Activated B cell treated with CpG ODN at 0.5 μM for 24 hours (primary cell): ENCODE measurements around the gene TTC34. TPM values are rescaled to one million over a fixed set of nuclear protein-coding genes. Genes with fewer than 3 reads are reported as not detected.

Experiments
- ATAC-seq: fragments of 200-7000 bp; cut with Tn5 transposase; one replicate; pipeline ENCODE4 v1.10.0; 2021; ENCODE audit warnings: low read depth, mild to moderate bottlenecking, moderate library complexity
- CTCF ChIA-PET: fragments of 350-600 bp; sonication (Branson Sonifier 250); formaldehyde crosslinking; loops from one replicate; lab custom pipeline; 2021; ENCODE audit warnings: antibody characterized with exemption; lab: Charles Lee
- POLR2A ChIA-PET: fragments of 350-600 bp; sonication (Branson Sonifier 250); formaldehyde crosslinking; loops from one replicate; lab custom pipeline; 2021; ENCODE audit warnings: antibody characterized with exemption; lab: Charles Lee
- DNase-seq: peaks from one replicate; pipeline ENCODE4 v3.0.0; 2022
- H3K27ac Mint-ChIP-seq: one replicate; pipeline ENCODE4 v1.8.0; 2020; ENCODE audit warnings: mixed read lengths
- H3K27me3 Mint-ChIP-seq: one replicate; pipeline ENCODE4 v1.8.0; 2021; ENCODE audit warnings: mixed read lengths
- H3K36me3 Mint-ChIP-seq: one replicate; pipeline ENCODE4 v1.8.0; 2021; ENCODE audit warnings: low read depth, mixed read lengths
- H3K4me1 Mint-ChIP-seq: one replicate; pipeline ENCODE4 v1.8.0; 2021; ENCODE audit warnings: mixed read lengths
- H3K4me3 Mint-ChIP-seq: one replicate; pipeline ENCODE4 v1.8.0; 2020; ENCODE audit warnings: mild to moderate bottlenecking, mixed read lengths
- H3K9me3 Mint-ChIP-seq: one replicate; pipeline ENCODE4 v1.8.0; 2020; ENCODE audit warnings: mixed read lengths
- intact Hi-C: fragments of 100-400 bp; cut with micrococcal nuclease; formaldehyde crosslinking; loops from one replicate; pipeline ENCODE4 v1.15.1; 2024
- total RNA-seq: library from RNA; stranded (reverse); gene quantifications from 2 replicates; pipeline ENCODE4 v1.2.3, GENCODE V29; 2022
- TF ChIP-seq, protein P1 (sequence below): fragments of 200-600 bp; IDR thresholded peaks from one replicate; pipeline ENCODE4 v1.8.0; 2022; ENCODE audit warnings: antibody characterized with exemption, mild to moderate bottlenecking

The TTC34 gene
- total RNA-seq, 1 donor from 2014 or later: 4.5 TPM

DNA sequence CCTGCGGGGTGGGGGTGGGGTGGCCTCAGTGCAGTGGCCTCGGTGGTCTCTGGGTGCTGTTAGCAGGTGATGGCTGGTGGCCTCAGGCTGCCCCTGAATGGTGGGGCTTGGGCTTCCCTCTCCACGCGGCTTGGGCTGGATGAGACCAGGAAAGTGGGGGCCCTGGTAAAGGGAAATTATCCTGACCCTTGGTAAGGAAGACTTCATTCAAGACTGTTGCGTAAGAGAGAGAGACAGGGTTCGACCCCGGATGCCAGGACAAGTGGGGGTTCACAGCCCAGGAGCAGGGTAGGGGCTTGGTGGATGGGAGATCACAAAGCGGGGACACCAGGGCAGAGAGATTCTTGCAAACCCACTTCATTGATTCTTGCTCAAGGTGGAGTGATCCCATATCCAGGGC lies 5.5 kb upstream of the TTC34 start:
- ChIA-PET POLR2A (no interaction called here), CTCF (no interaction called here)
- TF ChIP-seq, protein P1, sequence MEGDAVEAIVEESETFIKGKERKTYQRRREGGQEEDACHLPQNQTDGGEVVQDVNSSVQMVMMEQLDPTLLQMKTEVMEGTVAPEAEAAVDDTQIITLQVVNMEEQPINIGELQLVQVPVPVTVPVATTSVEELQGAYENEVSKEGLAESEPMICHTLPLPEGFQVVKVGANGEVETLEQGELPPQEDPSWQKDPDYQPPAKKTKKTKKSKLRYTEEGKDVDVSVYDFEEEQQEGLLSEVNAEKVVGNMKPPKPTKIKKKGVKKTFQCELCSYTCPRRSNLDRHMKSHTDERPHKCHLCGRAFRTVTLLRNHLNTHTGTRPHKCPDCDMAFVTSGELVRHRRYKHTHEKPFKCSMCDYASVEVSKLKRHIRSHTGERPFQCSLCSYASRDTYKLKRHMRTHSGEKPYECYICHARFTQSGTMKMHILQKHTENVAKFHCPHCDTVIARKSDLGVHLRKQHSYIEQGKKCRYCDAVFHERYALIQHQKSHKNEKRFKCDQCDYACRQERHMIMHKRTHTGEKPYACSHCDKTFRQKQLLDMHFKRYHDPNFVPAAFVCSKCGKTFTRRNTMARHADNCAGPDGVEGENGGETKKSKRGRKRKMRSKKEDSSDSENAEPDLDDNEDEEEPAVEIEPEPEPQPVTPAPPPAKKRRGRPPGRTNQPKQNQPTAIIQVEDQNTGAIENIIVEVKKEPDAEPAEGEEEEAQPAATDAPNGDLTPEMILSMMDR: no peak
- DNase-seq: no peak
- no peaks in the 10 kb centered on the region for H3K27me3 Mint-ChIP-seq
- intact Hi-C loops: no loop called here
- H3K4me1 Mint-ChIP-seq: no peaks in the 10 kb centered on the region
- no peak overlapping the region for H3K27ac Mint-ChIP-seq
- no peaks in the 10 kb centered on the region for H3K36me3 Mint-ChIP-seq
- no peaks in the 10 kb centered on the region for H3K9me3 Mint-ChIP-seq
- no peak overlapping the region for H3K4me3 Mint-ChIP-seq
- no peak for ATAC-seq

DNA sequence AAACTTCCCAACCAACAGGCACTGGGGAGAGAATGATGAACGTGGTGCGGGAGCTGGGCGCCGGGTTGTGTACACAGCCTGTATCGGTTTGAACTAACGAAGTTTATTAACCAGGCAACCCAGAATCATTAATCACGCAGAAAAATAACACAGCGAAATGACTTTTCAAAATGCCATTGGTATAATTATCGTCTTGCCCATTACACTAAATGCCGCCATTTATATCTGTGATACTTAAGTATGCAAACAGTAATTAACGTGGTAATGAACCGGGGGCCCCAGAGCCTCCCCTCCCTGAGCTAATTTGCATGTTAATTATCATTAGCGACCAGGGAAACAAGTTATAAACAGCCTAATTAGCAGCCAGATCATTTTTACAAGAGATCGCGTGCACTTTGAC lies 5.1 kb upstream of the TTC34 start:
- no peak for ATAC-seq

DNA sequence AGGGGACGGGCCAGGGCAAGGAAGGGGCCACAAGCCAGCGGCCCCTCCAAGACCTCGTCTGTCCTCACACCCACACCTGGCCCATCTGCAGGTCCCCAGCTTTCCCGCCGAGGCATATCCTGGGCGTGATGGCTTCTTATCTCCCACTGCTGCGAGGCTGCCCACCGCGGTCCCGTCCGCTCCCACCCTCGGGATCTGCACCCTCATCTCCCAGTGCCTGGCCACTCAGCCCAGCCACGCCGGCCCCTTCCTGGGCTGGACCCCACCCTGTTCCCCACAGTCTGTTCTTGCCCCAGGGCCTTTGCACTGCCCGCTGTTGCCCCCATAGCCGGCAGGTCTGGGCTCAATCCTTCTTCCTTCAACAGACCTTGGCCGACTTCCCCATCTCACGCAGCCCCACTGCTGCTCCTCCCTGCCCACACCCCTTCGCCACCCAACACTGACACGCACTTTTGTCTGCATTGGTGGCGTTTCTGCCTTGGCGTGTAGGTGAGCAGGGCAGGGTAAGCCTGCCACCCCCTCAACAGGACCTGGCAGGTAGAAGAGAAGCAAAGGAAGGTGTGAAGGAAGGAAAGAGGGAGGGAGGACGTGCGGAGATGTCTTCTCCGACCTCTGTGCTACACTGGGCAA lies 4.4 kb upstream of the TTC34 start:
- no peak overlapping the region for H3K4me3 Mint-ChIP-seq
- TF ChIP-seq, protein P1: no peak
- ChIA-PET POLR2A (no interaction called here), CTCF (no interaction called here)
- H3K36me3 Mint-ChIP-seq: no peaks in the 10 kb centered on the region
- DNase-seq (no peak), ATAC-seq (no peak)
- H3K9me3 Mint-ChIP-seq: no peaks in the 10 kb centered on the region
- no peaks in the 10 kb centered on the region for H3K4me1 Mint-ChIP-seq
- no peak overlapping the region for H3K27ac Mint-ChIP-seq
- H3K27me3 Mint-ChIP-seq: no peaks in the 10 kb centered on the region
- intact Hi-C loops: no loop called here

More for the DNA sequence above, 5.1 kb upstream of the TTC34 start:
- no peaks in the 10 kb centered on the region for H3K27me3 Mint-ChIP-seq
- no peaks in the 10 kb centered on the region for H3K36me3 Mint-ChIP-seq
- no peak for DNase-seq
- no peak overlapping the region for H3K27ac Mint-ChIP-seq
- POLR2A ChIA-PET: no interaction called here
- intact Hi-C loops: no loop called here
- H3K9me3 Mint-ChIP-seq: no peaks in the 10 kb centered on the region
- CTCF ChIA-PET: no interaction called here
- TF ChIP-seq, protein P1: no peak
- no peak overlapping the region for H3K4me3 Mint-ChIP-seq
- H3K4me1 Mint-ChIP-seq: no peaks in the 10 kb centered on the region

DNA sequence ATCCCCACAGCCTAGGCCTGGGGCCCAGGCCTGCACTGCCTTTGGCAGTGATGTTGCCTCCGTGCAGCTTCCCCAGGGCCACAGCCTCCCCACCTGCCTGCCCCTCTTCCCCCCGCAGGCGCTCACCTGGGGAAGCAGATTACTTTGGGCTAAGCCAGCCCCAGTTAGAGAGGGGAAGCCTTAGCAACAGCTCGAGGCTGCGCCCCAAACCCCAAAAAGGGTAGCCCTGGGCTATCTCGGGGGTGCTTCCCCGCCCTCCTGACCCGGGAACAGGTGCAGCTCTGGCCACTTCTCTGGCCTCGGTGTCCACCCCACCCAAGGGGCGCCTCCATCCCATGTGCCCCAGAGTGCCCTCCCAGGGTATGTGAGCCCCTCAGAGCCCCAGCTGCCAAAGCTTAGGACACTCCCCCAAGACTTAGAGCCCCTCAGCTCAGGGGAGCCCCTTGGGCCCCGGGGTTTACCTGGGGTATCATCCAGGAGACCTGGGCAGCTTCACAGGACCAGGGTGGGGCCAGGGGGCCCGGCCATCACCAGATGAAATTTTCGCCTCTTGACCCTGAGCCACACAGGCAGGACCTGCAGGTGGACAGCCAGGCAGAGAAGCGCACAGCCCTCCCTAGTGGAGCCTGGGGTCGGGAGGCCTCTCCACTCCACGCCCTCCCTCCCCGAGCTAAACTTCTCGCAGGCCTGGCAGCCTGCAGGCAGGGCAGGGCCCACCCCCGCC lies 3.3 kb upstream of the TTC34 start:
- Mint-ChIP-seq H3K9me3 (no peaks in the 10 kb centered on the region), H3K27ac (no peak overlapping the region), H3K4me1 (no peaks in the 10 kb centered on the region), H3K27me3 (no peaks in the 10 kb centered on the region), H3K4me3 (no peak overlapping the region), H3K36me3 (no peaks in the 10 kb centered on the region)
- TF ChIP-seq, protein P1: no peak
- intact Hi-C loops: no loop called here
- no peak for DNase-seq
- ChIA-PET CTCF (no interaction called here), POLR2A (no interaction called here)
- no peak for ATAC-seq

DNA sequence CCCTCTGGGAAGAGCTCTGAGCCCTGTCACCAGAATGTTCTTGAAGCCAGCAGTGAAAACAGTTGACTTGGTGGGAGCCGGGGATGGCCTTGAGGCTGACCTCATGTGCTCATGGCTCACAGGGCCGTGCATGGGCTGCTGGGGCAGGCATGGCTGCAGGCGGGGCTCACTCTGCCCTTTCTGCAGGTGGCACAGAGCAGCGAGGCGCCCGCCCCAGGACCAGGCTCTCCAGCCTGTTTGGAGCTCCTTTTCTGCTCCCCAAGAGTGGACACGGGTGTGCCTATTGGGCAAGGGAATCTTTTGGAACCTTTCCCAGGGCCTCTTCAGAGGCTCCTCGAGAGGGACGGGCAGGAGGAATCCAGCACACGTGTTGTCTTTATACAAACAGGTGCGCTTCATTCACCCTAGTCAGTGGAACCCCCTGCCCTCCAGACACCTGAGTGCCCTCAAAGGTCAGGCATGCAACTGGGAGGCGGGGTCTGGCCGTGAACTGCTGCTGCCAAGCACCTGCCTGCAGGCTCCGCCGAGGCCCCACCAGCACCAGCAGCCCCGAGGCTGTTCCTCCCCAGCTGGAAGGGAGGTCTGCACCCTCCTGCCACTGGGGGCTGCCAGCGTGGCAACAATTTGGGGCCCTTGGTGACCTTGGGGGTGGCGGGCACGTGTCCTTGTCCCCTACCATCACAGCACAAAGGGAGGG lies 2.6 kb upstream of the TTC34 start:
- DNase-seq (no peak), ATAC-seq (no peak)
- H3K27ac Mint-ChIP-seq: no peak overlapping the region
- TF ChIP-seq, protein P1: no peak
- CTCF ChIA-PET: no interaction called here
- no peak overlapping the region for H3K4me3 Mint-ChIP-seq
- intact Hi-C loops: no loop called here
- no peaks in the 10 kb centered on the region for H3K4me1 Mint-ChIP-seq
- POLR2A ChIA-PET: no interaction called here
- no peaks in the 10 kb centered on the region for H3K36me3 Mint-ChIP-seq
- H3K9me3 Mint-ChIP-seq: no peaks in the 10 kb centered on the region
- no peaks in the 10 kb centered on the region for H3K27me3 Mint-ChIP-seq
